Peyer's patch (tissue), 4 donors: ENCODE results near the gene ESRP2. TPM values are rescaled to one million over a fixed set of nuclear protein-coding genes. Genes with fewer than 3 reads are reported as not detected.

ENCODE experiments used
- DNase-seq, 3 donors: peaks; one replicate each; pipeline ENCODE4 v3.0.0-alpha.2; 2017 to 2019
- H3K27ac ChIP-seq, 4 donors: fragments of 200-600 bp; sonication (generic); one replicate each; pipeline ENCODE4 v1.5.1; 2016 to 2019
- H3K27me3 ChIP-seq, 2 donors: fragments of 200-600 bp; sonication (generic); one replicate each; pipeline ENCODE4 v1.5.1; 2019
- H3K36me3 ChIP-seq, 3 donors: fragments of 200-600 bp; sonication (generic); one replicate each; pipeline ENCODE4 v1.5.1; 2016 to 2019
- H3K4me1 ChIP-seq, 4 donors: fragments of 200-600 bp; sonication (generic); one replicate each; pipeline ENCODE4 v1.5.1; 2016 to 2019
- H3K4me3 ChIP-seq, 4 donors: fragments of 200-600 bp; sonication (generic); 1 replicate in 3 of 4; 2 replicates in 1 of 4; pipeline ENCODE4 v1.5.1; 2016 to 2019; ENCODE audit warnings: mild to moderate bottlenecking in 1 of 4
- H3K9me3 ChIP-seq, 4 donors: fragments of 200-600 bp; sonication (generic); one replicate each; pipeline ENCODE4 v1.5.1; 2016 to 2019; ENCODE audit warnings: mild to moderate bottlenecking in 1 of 4
- POLR2A ChIP-seq, 2 donors: fragments of 450-650 bp; IDR thresholded peaks; one replicate each; pipeline ENCODE4 v1.5.1; 2017; ENCODE audit warnings: antibody characterized with exemption in 2 of 2, mild to moderate bottlenecking in 2 of 2, moderate library complexity in 2 of 2
- total RNA-seq, 4 donors: library from RNA; depleted of rRNA; stranded (reverse); fragments of >200 nt; gene quantifications; one replicate each; pipeline ENCODE4 v1.1.0, GENCODE V29; 2016
- TF ChIP-seq, protein P1 (sequence below), 6 experiments: fragments of 450-650 bp in 4 of 6; fragments of 200-600 bp in 2 of 6; sonication (generic) in 1 of 6; IDR thresholded peaks; one replicate each; pipeline ENCODE4 v1.5.1; 2017 to 2019; ENCODE audit warnings: antibody characterized with exemption in 6 of 6, mild to moderate bottlenecking in 3 of 6, moderate library complexity in 1 of 6

Gene ESRP2
- total RNA-seq, 4 donors from 2014 or later = 15.7 to 67.4 (median 40.9) TPM

GRCh38 chr16:68247400-68247799, 11.5 kb upstream of the ESRP2 start:
- no peaks in the 10 kb centered on the region for H3K27me3 ChIP-seq
- TF ChIP-seq, protein P1, sequence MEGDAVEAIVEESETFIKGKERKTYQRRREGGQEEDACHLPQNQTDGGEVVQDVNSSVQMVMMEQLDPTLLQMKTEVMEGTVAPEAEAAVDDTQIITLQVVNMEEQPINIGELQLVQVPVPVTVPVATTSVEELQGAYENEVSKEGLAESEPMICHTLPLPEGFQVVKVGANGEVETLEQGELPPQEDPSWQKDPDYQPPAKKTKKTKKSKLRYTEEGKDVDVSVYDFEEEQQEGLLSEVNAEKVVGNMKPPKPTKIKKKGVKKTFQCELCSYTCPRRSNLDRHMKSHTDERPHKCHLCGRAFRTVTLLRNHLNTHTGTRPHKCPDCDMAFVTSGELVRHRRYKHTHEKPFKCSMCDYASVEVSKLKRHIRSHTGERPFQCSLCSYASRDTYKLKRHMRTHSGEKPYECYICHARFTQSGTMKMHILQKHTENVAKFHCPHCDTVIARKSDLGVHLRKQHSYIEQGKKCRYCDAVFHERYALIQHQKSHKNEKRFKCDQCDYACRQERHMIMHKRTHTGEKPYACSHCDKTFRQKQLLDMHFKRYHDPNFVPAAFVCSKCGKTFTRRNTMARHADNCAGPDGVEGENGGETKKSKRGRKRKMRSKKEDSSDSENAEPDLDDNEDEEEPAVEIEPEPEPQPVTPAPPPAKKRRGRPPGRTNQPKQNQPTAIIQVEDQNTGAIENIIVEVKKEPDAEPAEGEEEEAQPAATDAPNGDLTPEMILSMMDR (IDR thresholded peaks at IDR 0.05) = no peak
- no peak for TF ChIP-seq POLR2A (IDR thresholded peaks at IDR 0.05)
- peaks cover 0 to 22% (median 0%) of the 10 kb centered on the region in 3 donors for H3K36me3 ChIP-seq
- H3K4me3 ChIP-seq = no peak overlapping the region
- no peaks in the 10 kb centered on the region for H3K9me3 ChIP-seq
- peak overlapping the region in 1 of 4 donors; percentile 7 for H3K27ac ChIP-seq
- DNase-seq = no peak
- peaks cover 0 to 32% (median 4%) of the 10 kb centered on the region in 4 donors for H3K4me1 ChIP-seq

DNA sequence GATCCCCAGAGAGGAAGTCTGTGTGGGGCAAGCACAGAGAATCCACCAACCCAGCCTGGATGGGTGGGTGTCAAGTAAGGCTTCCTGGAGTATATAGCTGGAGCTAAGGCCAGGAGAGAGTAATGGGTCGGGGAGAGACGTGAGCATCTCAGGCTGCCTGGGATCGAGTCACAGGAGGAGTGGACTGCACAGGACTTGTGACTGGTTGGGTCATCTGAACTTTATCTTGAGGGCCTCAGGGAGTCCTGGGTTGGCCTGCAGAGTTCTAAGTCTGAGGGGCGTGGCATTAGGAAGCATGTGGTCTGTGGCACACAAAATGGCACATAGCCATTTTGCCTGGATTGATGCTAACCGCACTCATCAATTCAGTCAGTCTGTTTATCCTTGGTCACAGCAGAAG, 10.7 kb upstream of the ESRP2 start:
- H3K36me3 ChIP-seq = peaks cover 0 to 18% (median 0%) of the 10 kb centered on the region in 3 donors
- no peak overlapping the region for H3K27ac ChIP-seq
- H3K9me3 ChIP-seq = no peaks in the 10 kb centered on the region
- TF ChIP-seq POLR2A (IDR thresholded peaks at IDR 0.05) = peak in 1 of 2 donors; percentile 8
- TF ChIP-seq, protein P1 (IDR thresholded peaks at IDR 0.05) = no peak
- no peaks in the 10 kb centered on the region for H3K27me3 ChIP-seq
- H3K4me3 ChIP-seq = peak overlapping the region in 2 of 4 donors; percentile 12 to 93
- peaks cover 0 to 32% (median 4%) of the 10 kb centered on the region in 4 donors for H3K4me1 ChIP-seq
- peak in 1 of 3 donors; percentile 49 for DNase-seq

DNA sequence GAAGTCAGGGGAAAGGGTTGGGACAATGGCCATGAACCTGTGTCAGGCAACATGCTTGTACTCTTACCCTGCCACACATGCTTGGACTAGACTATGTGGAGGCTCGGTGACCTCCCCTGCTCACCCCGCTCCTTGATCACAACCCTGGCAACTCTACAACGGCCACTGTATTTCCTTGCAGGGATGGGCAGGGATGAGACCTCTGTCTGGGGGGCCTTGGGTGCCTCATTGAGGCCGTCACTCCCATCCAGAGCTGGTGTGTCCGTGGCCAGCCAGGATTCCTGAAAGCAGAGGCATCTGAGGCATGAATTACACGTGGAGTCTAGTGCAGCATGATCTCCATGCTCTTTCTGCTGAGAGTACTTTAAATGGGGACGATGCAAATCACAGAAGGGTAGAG, 10.2 kb upstream of the ESRP2 start:
- no peak for DNase-seq

GRCh38 chr16:68244903-68245853, 9.3 kb upstream of the ESRP2 start, which contains the start of gene PLA2G15:
Gene PLA2G15 (plus strand): TSS chr16:68245373. CDS start chr16:68245427, 54 bp downstream.
- peak in 1 of 2 donors; percentile 53 for TF ChIP-seq POLR2A (IDR thresholded peaks at IDR 0.05)
- TF ChIP-seq, protein P1 (IDR thresholded peaks at IDR 0.05) = peak in 1 of 6 experiments; percentile 7
- Histone ChIP-seq H3K4me1 (peaks cover 0 to 34% (median 4%) of the 10 kb centered on the region in 4 donors), H3K27me3 (no peaks in the 10 kb centered on the region), H3K27ac (peak within 1 kb of the TSS; percentile 51 to 81 (median 56)), H3K4me3 (peak within 1 kb of the TSS; percentile 75 to 96 (median 89)), H3K36me3 (peaks cover 0 to 5% (median 0%) of the 10 kb centered on the region in 3 donors), H3K9me3 (no peaks in the 10 kb centered on the region)
- peak; percentile 95 to 98 (median 97) for DNase-seq

More for the DNA sequence above, 10.2 kb upstream of the ESRP2 start:
- Histone ChIP-seq H3K27me3 (no peaks in the 10 kb centered on the region), H3K9me3 (no peaks in the 10 kb centered on the region), H3K4me1 (peaks cover 0 to 32% (median 4%) of the 10 kb centered on the region in 4 donors), H3K27ac (no peak overlapping the region), H3K4me3 (peak overlapping the region in 3 of 4 donors; percentile 75 to 96 (median 93)), H3K36me3 (peaks cover 0 to 14% (median 0%) of the 10 kb centered on the region in 3 donors)
- TF ChIP-seq, protein P1 (IDR thresholded peaks at IDR 0.05) = no peak
- TF ChIP-seq POLR2A (IDR thresholded peaks at IDR 0.05) = no peak

GRCh38 chr16:68244481-68244902, 8.6 kb upstream of the ESRP2 start:
- TF ChIP-seq, protein P1 (IDR thresholded peaks at IDR 0.05) = no peak
- TF ChIP-seq POLR2A (IDR thresholded peaks at IDR 0.05) = no peak
- H3K27ac ChIP-seq = peak overlapping the region; percentile 51 to 81 (median 56)
- no peaks in the 10 kb centered on the region for H3K9me3 ChIP-seq
- no peaks in the 10 kb centered on the region for H3K27me3 ChIP-seq
- H3K4me3 ChIP-seq = peak overlapping the region; percentile 75 to 96 (median 89)
- peaks cover 0 to 40% (median 6%) of the 10 kb centered on the region in 4 donors for H3K4me1 ChIP-seq
- H3K36me3 ChIP-seq = peaks cover 0 to 4% (median 0%) of the 10 kb centered on the region in 3 donors
- DNase-seq = no peak
